H9 (cell line): ENCODE measurements around the gene LILRB3. TPM values are rescaled to one million over a fixed set of nuclear protein-coding genes. Genes with fewer than 3 reads are reported as not detected.

Experiments used
- DNase-seq: peaks from one replicate; pipeline ENCODE4 v3.0.0-alpha.2; 2017
- H2AFZ ChIP-seq: one replicate; pipeline ENCODE4 v1.6.1; 2013; ENCODE audit warnings: mild to moderate bottlenecking, low read length, control low read depth, moderate library complexity
- H2AK5ac ChIP-seq: 2 replicates; pipeline ENCODE4 v1.6.1; 2013; ENCODE audit warnings: low read length, control low read depth, mixed read lengths; ENCODE audit not compliant: insufficient read length
- H2BK120ac ChIP-seq: one replicate; pipeline ENCODE4 v1.6.1; 2013; ENCODE audit warnings: low read depth, mild to moderate bottlenecking, low read length, control low read depth, inconsistent platforms; ENCODE audit not compliant: poor library complexity, severe bottlenecking
- H2BK12ac ChIP-seq: 2 replicates; pipeline ENCODE4 v1.6.1; 2013; ENCODE audit warnings: low read length, control low read depth, mixed read lengths, low read depth; ENCODE audit not compliant: insufficient read length
- H2BK15ac ChIP-seq: 2 replicates; pipeline ENCODE4 v1.6.1; 2013; ENCODE audit warnings: low read depth, low read length, control low read depth
- H2BK20ac ChIP-seq: one replicate; pipeline ENCODE4 v1.6.1; 2013; ENCODE audit warnings: low read depth, mild to moderate bottlenecking, low read length, control low read depth, inconsistent platforms; ENCODE audit not compliant: poor library complexity, severe bottlenecking
- H2BK5ac ChIP-seq: 2 replicates; pipeline ENCODE4 v1.6.1; 2013; ENCODE audit warnings: low read length, control low read depth, mixed read lengths; ENCODE audit not compliant: insufficient read length
- H3K14ac ChIP-seq: 2 replicates; pipeline ENCODE4 v1.6.1; 2013; ENCODE audit warnings: low read length, control low read depth; ENCODE audit not compliant: insufficient read depth
- H3K18ac ChIP-seq: 2 replicates; pipeline ENCODE4 v1.6.1; 2013; ENCODE audit warnings: low read depth, mild to moderate bottlenecking, mixed read lengths, low read length, control low read depth; ENCODE audit not compliant: insufficient read length
- H3K23ac ChIP-seq: 2 replicates; pipeline ENCODE4 v1.6.1; 2013; ENCODE audit warnings: low read length, control low read depth, mixed read lengths, low read depth; ENCODE audit not compliant: insufficient read length
- H3K23me2 ChIP-seq: 2 replicates; pipeline ENCODE4 v1.6.1; 2013; ENCODE audit warnings: low read depth, mild to moderate bottlenecking, mixed read lengths, low read length, control low read depth; ENCODE audit not compliant: insufficient read length, poor library complexity, severe bottlenecking
- H3K27ac ChIP-seq: 2 replicates; pipeline ENCODE4 v1.5.1; 2013; ENCODE audit warnings: low read length, control low read depth, mixed read lengths, low read depth; ENCODE audit not compliant: insufficient read length
- H3K27me3 ChIP-seq: 2 replicates; pipeline ENCODE4 v1.6.1; 2013; ENCODE audit warnings: low read length, control low read depth, inconsistent platforms; ENCODE audit not compliant: insufficient read depth
- H3K4ac ChIP-seq: 2 replicates; pipeline ENCODE4 v1.6.1; 2013; ENCODE audit warnings: low read depth, mild to moderate bottlenecking, control low read depth, inconsistent platforms, low read length, moderate library complexity
- H3K4me1 ChIP-seq: 2 replicates; pipeline ENCODE4 v1.6.1; 2013; ENCODE audit warnings: low read length, control low read depth, inconsistent platforms; ENCODE audit not compliant: insufficient read depth
- H3K4me2 ChIP-seq: 2 replicates; pipeline ENCODE4 v1.6.1; 2013; ENCODE audit warnings: low read length, control low read depth, mixed read lengths; ENCODE audit not compliant: insufficient read length, insufficient read depth
- H3K56ac ChIP-seq: 2 replicates; pipeline ENCODE4 v1.6.1; 2013; ENCODE audit warnings: low read depth, mild to moderate bottlenecking, mixed read lengths, low read length, control low read depth; ENCODE audit not compliant: insufficient read length
- H3K79me1 ChIP-seq: 2 replicates; pipeline ENCODE4 v1.6.1; 2013; ENCODE audit warnings: low read depth, mild to moderate bottlenecking, moderate library complexity, low read length, control low read depth, inconsistent platforms; ENCODE audit not compliant: insufficient read depth, poor library complexity, severe bottlenecking
- H3K79me2 ChIP-seq: 2 replicates; pipeline ENCODE4 v1.6.1; 2013; ENCODE audit warnings: low read length, control low read depth, inconsistent platforms; ENCODE audit not compliant: insufficient read depth
- H3K9ac ChIP-seq: 2 replicates; pipeline ENCODE4 v1.6.1; 2013; ENCODE audit warnings: low read length, control low read depth, mixed read lengths; ENCODE audit not compliant: insufficient read length; ENCODE audit errors: extremely low read depth
- H3K9me3 ChIP-seq: one replicate; pipeline ENCODE4 v1.6.1; 2013; ENCODE audit warnings: low read depth, low read length, inconsistent platforms; ENCODE audit not compliant: control insufficient read depth
- H3T11ph ChIP-seq: one replicate; pipeline ENCODE4 v1.6.1; 2013; ENCODE audit warnings: mild to moderate bottlenecking, low read length, control low read depth, inconsistent platforms
- H4K20me1 ChIP-seq: one replicate; pipeline ENCODE4 v1.6.1; 2013; ENCODE audit not compliant: control insufficient read depth, insufficient read length, insufficient read depth
- H4K5ac ChIP-seq: 2 replicates; pipeline ENCODE4 v1.6.1; 2013; ENCODE audit warnings: low read depth, mild to moderate bottlenecking, mixed read lengths, low read length, control low read depth; ENCODE audit not compliant: insufficient read length
- H4K8ac ChIP-seq: replicated peaks from 2 replicates; pipeline ENCODE4 v1.6.1; 2013; ENCODE audit warnings: low read length, control low read depth, mixed read lengths, low read depth; ENCODE audit not compliant: insufficient read length
- H4K91ac ChIP-seq: 2 replicates; pipeline ENCODE4 v1.6.1; 2013; ENCODE audit warnings: low read depth, mild to moderate bottlenecking, moderate library complexity, mixed read lengths, low read length, control low read depth; ENCODE audit not compliant: insufficient read length
- H3K27ac Mint-ChIP-seq, 3 experiments: 2 replicates in 2 of 3; 3 replicates in 1 of 3; pipeline ENCODE4 v1.8.0; 2020 to 2021; ENCODE audit warnings: mixed read lengths in 3 of 3, mild to moderate bottlenecking in 1 of 3, moderate library complexity in 1 of 3
- H3K27me3 Mint-ChIP-seq: 2 replicates; pipeline ENCODE4 v1.8.0; 2021; ENCODE audit warnings: low read depth, mild to moderate bottlenecking, moderate library complexity, mixed read lengths
- H3K36me3 Mint-ChIP-seq, 3 experiments: 2 replicates in 2 of 3; 3 replicates in 1 of 3; pipeline ENCODE4 v1.8.0; 2020 to 2021; ENCODE audit warnings: low read depth in 3 of 3, mixed read lengths in 3 of 3; ENCODE audit not compliant: insufficient read depth in 1 of 3
- H3K4me1 Mint-ChIP-seq, 2 experiments: 2 replicates each; pipeline ENCODE4 v1.8.0; 2020; ENCODE audit warnings: mixed read lengths in 2 of 2
- H3K4me3 Mint-ChIP-seq, 2 experiments: 2 replicates in 1 of 2; 3 replicates in 1 of 2; pipeline ENCODE4 v1.8.0; 2020 to 2021; ENCODE audit warnings: mild to moderate bottlenecking in 2 of 2, mixed read lengths in 2 of 2, moderate library complexity in 1 of 2
- H3K9me3 Mint-ChIP-seq, 2 experiments: 2 replicates in 1 of 2; 3 replicates in 1 of 2; pipeline ENCODE4 v1.8.0; 2020; ENCODE audit warnings: mild to moderate bottlenecking in 2 of 2, mixed read lengths in 2 of 2, moderate library complexity in 1 of 2
- CTCF ChIP-seq: fragments of 200-600 bp; sonication (generic); conservative IDR thresholded peaks from 3 replicates; pipeline ENCODE4 v1.8.0; 2021; ENCODE audit warnings: antibody characterized with exemption, mild to moderate bottlenecking
- WGBS: extraction: QIAGEN DNeasy Blood & Tissue Kit; methylation state at CpG from one replicate; pipeline ENCODE4 v1.1.7; 2013; ENCODE audit warnings: missing lambda C conversion rate, low lambda C conversion rate, mixed read lengths; ENCODE audit not compliant: insufficient read length; ENCODE audit errors: extremely low coverage; 5-methylcytosine and 5-hydroxymethylcytosine counted together
- total RNA-seq: library from RNA; stranded (reverse); gene quantifications from 2 replicates; pipeline ENCODE4 v1.2.1, GENCODE V29; 2021

The LILRB3 gene
- total RNA-seq, 1 experiment from 2014 or later: not detected

DNA sequence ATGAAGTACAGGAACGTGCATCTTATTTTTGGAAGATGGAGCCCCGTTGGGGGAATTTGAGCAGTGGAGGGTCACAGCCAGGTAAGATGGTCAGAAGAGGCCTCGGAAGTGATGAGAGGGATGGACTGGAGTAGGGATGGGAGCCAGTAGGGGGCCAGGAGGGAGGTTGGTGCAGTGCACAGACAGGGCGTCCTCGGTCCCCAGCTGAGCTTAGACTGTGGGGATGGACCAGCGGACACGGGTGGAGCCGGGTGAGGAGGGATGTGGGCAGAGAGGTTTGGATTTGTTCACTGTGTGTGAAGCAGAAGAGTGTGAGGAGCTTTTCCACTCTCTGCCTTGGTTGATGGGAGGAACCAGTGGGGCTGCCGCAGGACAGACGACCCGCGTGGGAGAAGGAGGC lies 11.6 kb downstream of the LILRB3 start:
- Histone ChIP-seq H2BK12ac (no peak overlapping the region), H3K18ac (no peak overlapping the region), H2BK5ac (no peak overlapping the region), H3K27me3 (no peaks in the 10 kb centered on the region), H2AK5ac (no peak overlapping the region), H3K4ac (no peak overlapping the region), H2AFZ (no peak overlapping the region), H3T11ph (no peak overlapping the region), H2BK120ac (no peak overlapping the region), H4K8ac (no peak overlapping the region), H2BK15ac (no peak overlapping the region), H3K9ac (no peak overlapping the region), H3K9me3 (no peaks in the 10 kb centered on the region), H4K5ac (no peak overlapping the region), H3K23ac (no peak overlapping the region), H3K56ac (no peak overlapping the region), H3K79me1 (no peaks in the 10 kb centered on the region), H3K23me2 (no peaks in the 10 kb centered on the region), H4K91ac (no peak overlapping the region), H3K14ac (no peak overlapping the region), H3K4me1 (no peaks in the 10 kb centered on the region), H2BK20ac (no peak overlapping the region), H3K4me2 (no peak overlapping the region), H4K20me1 (peaks cover 3% of the 10 kb centered on the region), H3K27ac (no peak overlapping the region), H3K79me2 (no peaks in the 10 kb centered on the region)
- H3K36me3 Mint-ChIP-seq: peaks cover 36 to 52% (median 39%) of the 10 kb centered on the region in 3 experiments; a peak in 6 of 7 replicates
- TF ChIP-seq CTCF: no peak
- no peak overlapping the region for H3K4me3 Mint-ChIP-seq
- peaks cover 0 to 2% of the 10 kb centered on the region in 2 experiments; a peak in 2 of 5 replicates for H3K9me3 Mint-ChIP-seq
- H3K4me1 Mint-ChIP-seq: peaks cover 17 to 25% of the 10 kb centered on the region in 2 experiments
- H3K27ac Mint-ChIP-seq: peak overlapping the region in 2 of 3 experiments; percentile 4 to 90; a peak in 3 of 7 replicates
- peaks cover 3% of the 10 kb centered on the region for H3K27me3 Mint-ChIP-seq
- DNase-seq: no peak
- no CpG with 5 or more reads among the region's 12 CpGs for WGBS
